Choroid plexus epithelial cell (primary cell): ENCODE data around the gene IGDCC3.

ENCODE experiments used
- DNase-seq: peaks from one replicate; pipeline ENCODE4 v3.0.0-alpha.2; 2010; ENCODE audit warnings: low read depth
- H3K4me3 ChIP-seq: 2 replicates; pipeline ENCODE4 v1.5.1; 2011; ENCODE audit warnings: low read depth, mild to moderate bottlenecking, control low read depth, low read length, moderate library complexity
- CTCF ChIP-seq: conservative IDR thresholded peaks from 2 replicates; pipeline ENCODE4 v1.5.1; 2011; ENCODE audit warnings: low read depth, mild to moderate bottlenecking, control low read depth, inconsistent platforms, low read length, moderate library complexity

Gene IGDCC3

GRCh38 chr15:65344214-65344913, 33.4 kb downstream of the IGDCC3 start:
- no peak for TF ChIP-seq CTCF
- no peak overlapping the region for H3K4me3 ChIP-seq
- no peak for DNase-seq

DNA sequence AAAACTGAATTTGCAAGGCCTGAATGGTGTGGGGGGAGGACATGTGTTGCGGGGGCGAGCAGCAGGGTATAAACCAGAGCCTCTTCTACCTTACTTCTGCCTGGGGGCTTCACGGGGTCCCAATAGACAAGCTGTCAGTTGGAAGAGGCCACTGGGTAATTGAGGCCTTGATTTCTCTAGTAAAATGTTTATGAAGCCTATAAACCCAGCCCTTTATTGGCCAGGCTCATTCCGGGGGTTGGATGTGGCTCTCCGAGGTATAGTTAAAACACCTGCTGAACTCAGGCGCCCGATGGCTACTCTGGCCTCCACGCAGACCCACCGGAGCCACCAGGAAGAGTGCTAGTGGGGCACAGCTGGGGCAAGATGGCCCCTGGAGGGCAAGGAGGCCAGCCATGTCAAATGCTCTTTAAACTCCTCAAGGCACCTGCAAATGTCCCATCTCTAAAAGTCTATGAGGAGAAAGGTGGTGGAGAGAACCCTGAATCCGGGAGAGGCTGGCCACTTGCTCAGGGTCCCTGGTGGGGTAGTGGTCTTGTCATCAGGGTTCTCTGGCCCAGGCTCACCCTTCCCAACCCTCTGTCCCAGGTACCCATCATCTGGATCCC, 34.3 kb downstream of the IGDCC3 start:
- H3K4me3 ChIP-seq = no peak overlapping the region
- TF ChIP-seq CTCF = no peak
- DNase-seq = no peak

- H3K4me3 ChIP-seq = no peak overlapping the region
Measured at GRCh38 chr15:65342493-65342892, 35.3 kb downstream of the IGDCC3 start.

GRCh38 chr15:65339920-65340319, 37.9 kb downstream of the IGDCC3 start:
- no peak for TF ChIP-seq CTCF
- H3K4me3 ChIP-seq = no peak overlapping the region
- DNase-seq = no peak

More at GRCh38 chr15:65342493-65342892, 35.3 kb downstream of the IGDCC3 start:
- no peak for TF ChIP-seq CTCF
- no peak for DNase-seq

- DNase-seq = no peak
- no peak overlapping the region for H3K4me3 ChIP-seq
- no peak for TF ChIP-seq CTCF
Measured at GRCh38 chr15:65339416-65339815, 38.4 kb downstream of the IGDCC3 start.

DNA sequence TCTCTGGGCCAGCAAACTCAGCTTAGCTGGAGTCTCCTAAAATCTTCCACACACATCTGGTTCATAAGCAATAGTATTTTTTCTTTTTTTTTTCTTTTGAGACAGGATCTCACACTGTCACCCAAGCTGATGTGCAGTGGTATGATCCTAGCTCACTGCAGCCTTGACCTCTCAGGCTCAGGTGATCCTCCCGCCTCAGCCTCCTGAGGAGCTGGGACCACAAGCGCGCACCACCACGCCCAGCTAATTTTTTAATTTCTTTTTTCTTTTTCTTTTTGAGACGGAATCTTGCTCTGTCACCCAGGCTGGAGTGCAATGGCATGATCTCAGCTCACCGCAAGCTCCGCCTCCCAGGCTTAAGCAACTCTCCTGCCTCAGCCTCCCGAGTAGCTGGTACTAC, 39.0 kb downstream of the IGDCC3 start:
- TF ChIP-seq CTCF = no peak
- no peak for DNase-seq
- H3K4me3 ChIP-seq = no peak overlapping the region

DNA sequence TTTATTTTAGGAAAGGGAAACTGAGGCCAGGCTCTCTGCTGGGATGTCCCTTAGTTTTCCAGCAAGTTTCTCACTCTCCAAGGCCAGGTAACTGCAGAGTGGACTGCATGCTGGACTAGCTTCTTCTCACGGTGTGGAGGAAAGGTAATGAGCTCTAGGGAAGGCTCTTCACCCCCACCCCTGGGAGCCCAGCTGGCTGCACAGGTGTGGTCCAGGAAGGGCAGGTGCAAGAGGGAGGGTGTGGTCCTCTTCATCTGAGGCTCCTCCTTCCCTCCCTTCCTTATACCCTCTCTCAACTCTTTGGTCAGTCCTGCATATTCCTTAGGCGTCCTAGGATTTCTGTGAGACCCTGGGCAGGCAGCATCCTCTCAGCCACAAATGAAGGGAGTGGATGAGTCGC, 39.4 kb downstream of the IGDCC3 start:
- H3K4me3 ChIP-seq = no peak overlapping the region
- TF ChIP-seq CTCF = no peak
- no peak for DNase-seq
